Stimulated activated CD8-positive, alpha-beta memory T cell treated with anti-CD3 and anti-CD28 coated beads, Interleukin-12 subunit alpha, Interleukin-12 subunit beta, amount 100 ng/mL, for 1 hour (primary cell): Measurements from ENCODE around the gene DVL2.
"Not testable (repeated sequence)": the region's sequence is repeated elsewhere in the genome, so short reads cannot be mapped to it uniquely, and the experiment has no call there.

Experiments
- DNase-seq: peaks from one replicate; pipeline ENCODE4 v3.0.0-alpha.2; 2020; ENCODE audit warnings: low read depth

Gene DVL2

DNA sequence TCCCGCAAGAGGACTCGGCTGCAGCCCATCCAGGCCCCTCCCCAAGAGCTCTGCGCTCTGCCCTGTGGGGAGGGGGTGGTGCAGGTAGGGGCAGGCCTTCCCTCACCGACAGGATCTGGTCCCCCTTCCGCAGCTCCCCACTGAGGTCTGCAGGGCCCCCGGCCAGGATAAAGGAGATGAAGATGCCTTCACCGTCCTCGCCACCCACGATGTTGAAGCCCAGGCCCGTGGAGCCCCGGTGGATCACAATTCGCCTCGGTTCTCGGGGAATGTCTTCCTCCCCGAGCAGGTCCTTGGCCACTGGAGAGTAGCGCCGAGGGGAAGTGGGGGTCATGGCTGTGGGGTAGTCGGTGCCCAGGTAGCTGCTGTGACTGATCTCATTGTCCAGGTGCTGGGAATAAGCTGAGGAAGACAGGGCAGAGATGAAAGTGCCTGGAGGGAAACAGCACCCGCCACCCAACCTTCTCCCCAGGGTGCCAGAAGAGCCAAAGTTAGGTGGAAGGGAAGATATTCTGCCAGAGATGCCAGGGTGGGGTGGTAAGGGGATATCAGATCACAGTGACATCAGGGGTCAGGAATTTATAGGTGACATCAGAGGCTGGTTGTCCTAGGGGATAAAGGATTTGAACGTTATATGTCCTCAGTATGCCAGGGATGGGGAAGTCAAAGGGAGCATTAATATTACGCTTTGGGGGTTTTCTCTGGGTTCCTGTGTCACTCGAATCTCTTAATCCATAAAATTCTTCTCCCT is 37.5 kb downstream of the DVL2 start:
- no peak for DNase-seq

- no peak for DNase-seq
Observed at GRCh38 chr17:7195971-7196370, 38.3 kb downstream of the DVL2 start.

GRCh38 chr17:7192271-7192937 is 41.9 kb downstream of the DVL2 start:
- DNase-seq: no peak

- no peak for DNase-seq
Observed at GRCh38 chr17:7191571-7192270, 42.6 kb downstream of the DVL2 start.

GRCh38 chr17:7191069-7191468 is 43.2 kb downstream of the DVL2 start:
- no peak for DNase-seq

- no peak for DNase-seq
Observed at GRCh38 chr17:7190276-7190917, 43.9 kb downstream of the DVL2 start.

DNA sequence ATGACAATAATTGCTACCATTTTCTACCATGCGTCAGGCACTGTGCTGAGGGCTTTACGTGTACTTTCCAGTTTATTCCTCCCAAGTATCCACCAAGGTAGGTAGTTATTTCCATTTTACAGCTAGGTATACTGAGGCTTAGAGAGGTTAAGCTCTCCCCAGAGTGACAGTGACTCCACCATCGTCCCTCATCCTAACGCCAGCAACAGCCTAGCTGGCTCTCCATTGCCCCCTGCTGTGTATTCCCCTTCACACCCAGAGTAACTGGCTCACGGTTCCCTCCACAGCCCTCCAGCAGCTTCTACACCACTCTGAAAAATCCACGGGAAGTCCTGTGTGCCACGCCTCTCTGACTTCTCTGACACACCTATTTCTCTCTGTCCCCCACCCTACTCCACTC is 48.1 kb downstream of the DVL2 start:
- DNase-seq: no peak

GRCh38 chr17:7184647-7185046 is 49.7 kb downstream of the DVL2 start:
- no peak for DNase-seq

GRCh38 chr17:7184091-7184488 is 50.2 kb downstream of the DVL2 start:
- DNase-seq: no peak

DNA sequence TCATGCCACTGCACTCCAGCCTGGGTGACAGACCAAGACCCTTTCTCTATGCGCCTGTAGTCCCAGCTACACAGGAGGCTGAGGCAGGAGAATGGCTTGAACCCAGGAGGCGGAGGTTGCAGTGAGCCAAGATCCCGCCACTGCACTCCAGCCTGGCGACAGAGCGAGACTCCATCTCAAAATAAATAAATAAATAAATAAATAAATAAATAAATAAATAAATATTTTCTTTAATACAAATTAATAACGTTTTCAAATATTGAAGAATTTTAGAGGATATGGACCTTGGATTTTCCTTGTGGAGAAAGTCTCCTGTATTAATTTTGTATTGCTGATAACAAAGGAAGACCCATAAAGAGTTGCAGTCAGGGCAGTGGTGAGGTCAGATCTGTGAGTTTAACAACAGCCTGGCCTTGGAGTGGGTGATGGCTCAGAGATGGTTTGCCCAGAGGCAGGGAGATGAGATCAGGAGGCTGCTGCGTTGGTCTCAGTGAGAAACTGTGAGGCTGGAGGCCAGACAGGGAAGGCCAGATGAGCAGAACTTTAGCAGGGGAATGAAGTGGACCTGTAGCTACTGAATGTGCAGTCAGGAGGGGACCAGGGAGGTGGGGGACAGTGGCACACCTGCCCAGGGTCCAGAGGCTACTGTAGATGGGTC is 50.8 kb downstream of the DVL2 start:
- DNase-seq: no peak

- not testable (repeated sequence) for DNase-seq
Observed at GRCh38 chr17:7182101-7182500, 52.2 kb downstream of the DVL2 start.

DNA sequence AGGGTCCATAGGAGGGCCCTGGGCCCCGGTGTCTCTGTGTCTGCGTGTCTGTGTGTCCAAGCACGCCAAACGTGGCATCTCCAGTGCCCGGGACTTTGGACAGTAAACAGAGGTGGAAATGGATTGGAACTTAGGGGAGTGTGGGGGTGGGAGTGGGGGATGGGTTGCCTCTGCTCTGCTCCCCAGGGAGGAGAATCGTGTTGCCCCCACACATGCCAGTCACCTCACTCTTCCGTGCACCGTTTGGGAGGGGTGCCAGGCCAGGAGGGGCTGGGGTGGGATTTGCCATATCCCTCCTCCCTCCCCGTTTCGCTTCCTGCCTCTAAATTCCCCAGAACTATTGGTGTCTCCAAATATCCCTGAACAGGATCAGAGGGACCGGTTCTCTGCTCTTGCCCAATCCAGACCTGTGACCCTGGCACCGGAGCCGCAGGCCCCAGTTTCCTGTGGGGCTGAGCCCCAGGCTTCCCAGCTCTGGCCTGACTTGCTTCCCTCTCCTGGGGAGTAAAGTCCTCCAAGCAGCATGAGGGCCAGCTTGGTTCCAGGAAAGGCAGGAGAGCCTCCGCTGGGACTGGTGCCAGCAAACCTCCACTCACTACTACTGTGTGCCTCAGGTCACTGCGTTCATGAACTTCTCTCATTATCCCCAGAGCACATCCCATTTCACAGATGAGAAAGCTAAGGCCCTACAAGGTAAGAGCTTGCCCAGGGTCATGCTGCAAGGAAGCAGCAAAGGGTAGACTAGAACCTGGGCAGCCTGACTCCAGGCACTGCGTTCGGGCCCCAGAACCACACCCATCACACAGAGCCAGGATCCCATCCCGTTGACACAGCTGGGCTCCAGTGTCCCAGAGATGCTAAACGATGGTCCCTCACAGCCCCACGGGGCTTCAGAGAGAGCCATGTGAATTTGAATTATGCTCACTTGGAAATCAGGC is 54.7 kb downstream of the DVL2 start, which contains the start of gene ASGR1:
Gene ASGR1 (minus strand): TSS at position 54 of the 938 bp plus-strand sequence. CDS start 807 bp downstream, outside the sequence.
- no peak for DNase-seq

DNA sequence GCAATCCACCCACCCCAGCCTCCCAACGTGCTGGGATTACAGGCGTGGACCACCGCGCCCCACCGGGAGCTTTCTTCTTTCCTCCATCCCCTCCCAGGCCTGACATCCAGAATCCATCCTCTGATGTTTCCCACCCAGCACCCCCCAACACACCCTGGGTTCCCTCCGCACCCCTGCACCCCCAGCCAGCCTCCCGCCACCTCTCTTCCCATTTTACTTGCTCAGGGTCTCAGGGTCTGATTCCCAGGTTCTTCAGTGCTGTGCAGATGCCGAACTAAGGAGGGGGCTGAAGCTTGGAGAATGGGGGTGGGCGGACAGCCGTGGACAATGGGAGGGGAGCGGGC is 55.4 kb downstream of the DVL2 start:
- DNase-seq: no peak

DNA sequence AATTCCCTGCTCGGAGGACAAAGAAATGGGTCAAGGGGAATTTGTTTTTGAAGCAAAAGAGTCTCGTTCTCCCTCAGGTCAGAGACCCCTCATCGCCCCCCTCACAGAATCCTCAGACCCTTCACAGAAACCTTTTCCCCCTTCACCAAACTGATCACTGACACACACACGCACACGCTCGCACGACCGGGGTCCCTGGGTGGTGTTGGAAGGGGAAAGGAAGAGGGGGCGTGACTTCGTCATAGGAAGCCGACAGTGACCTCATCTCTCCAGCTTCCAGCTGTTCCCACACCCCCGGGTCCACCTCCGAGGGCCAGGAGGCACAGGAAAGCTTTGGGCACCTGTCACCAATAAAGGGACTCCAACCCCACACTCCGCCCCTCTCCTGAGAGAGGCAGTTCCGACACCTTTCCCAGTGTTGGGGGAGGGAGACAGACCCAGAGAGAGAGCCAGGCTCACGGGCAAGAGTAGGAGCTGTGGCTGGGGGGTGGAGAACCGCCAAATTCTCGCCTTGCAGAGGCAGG is 56.3 kb downstream of the DVL2 start:
- DNase-seq: no peak

- DNase-seq: peak; percentile 47
Observed at GRCh38 chr17:7177191-7177953, 56.9 kb downstream of the DVL2 start.

- no peak for DNase-seq
Observed at GRCh38 chr17:7176841-7177190, 57.5 kb downstream of the DVL2 start.

DNA sequence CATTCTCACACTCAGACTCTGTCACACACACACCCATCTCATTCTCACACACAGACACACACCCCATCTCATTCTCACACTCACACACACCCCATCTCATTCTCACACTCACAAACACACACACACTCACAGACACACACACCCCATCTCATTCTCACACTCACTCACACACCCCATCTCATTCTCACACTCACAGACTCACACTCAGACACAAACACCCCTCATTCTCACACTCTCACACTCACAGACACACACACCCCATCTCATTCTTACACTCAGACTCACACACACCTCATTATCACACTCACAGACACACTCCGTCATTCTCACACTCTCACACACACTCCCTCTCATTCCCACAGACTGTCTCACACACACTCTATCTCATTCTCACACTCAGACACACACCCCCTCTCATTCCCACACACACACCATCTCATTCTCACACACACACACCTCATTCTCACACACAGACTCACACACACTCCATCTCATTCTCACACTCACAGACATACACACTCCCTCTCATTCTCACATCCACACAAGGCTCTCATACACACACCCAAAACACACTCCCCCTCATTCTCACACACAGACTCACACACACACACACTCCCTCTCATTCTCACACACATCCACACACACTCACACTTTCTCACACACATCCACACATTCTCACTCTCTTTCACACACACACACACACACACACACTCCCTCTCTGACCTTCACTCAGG is 58.0 kb downstream of the DVL2 start:
- DNase-seq: no peak
